ENCODE data around the gene RBMS3.
"Not testable (repeated sequence)": the region's sequence is repeated elsewhere in the genome, so short reads cannot be mapped to it uniquely, and the experiment has no call there.

Gene RBMS3

DNA sequence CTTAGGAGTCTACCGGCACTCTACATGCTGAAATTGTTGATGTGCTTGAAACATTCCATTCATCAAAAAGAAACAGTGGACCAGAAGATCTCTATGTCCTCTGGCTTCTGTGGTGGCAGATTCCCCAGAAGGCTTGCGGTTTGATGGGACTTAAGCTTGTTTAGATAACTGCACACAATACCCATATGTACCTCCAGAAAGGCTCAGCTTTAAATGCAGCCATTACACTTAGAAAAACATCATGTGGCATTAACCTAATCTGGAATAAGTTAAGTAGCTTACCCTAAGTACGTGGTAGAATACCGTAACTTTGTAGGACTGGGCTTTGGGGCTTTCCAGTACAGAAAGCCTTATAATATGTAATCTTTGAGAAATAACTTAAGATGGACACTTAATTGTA lies 187.3 kb downstream of the RBMS3 start:
- no peak for DNase-seq (ENCODE audit: low read depth)
- TF ChIP-seq CTCF (IDR thresholded peaks at IDR 0.05; ENCODE audit: control insufficient read depth, extremely low read depth, insufficient read depth) = no peak
- no peak overlapping the region for H3K4me3 ChIP-seq (ENCODE audit: low read depth, low read length)

- not testable (repeated sequence) for H3K4me3 ChIP-seq (ENCODE audit: low read depth, low read length); DNase-seq (ENCODE audit: low read depth)
Measured at GRCh38 chr3:29473481-29474170, 192.8 kb downstream of the RBMS3 start.

DNA sequence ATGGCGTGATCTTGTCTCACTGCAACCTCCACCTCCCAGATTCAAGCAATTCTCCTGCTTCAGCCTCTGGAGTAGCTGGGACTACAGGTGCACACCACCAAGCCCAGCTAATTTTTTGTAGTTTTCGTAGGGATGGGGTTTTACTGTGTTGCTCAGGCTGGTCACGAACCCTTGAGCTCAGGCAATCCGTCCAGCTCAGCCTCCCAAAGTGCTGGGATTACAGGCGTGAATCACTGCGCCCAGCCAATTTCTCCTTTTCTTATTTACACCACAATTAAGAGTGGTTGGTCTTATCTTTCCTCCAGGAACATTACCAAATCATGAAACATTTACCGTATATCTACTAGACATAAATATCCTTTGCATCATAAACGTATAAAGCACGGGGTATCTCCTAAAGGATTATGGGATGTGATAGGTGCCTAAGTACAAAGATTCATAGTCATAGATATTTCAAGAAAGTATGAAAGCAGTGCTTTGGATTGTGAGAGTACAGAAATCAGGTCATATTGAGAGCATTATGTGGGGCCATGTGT lies 194.5 kb downstream of the RBMS3 start:
- no peak for TF ChIP-seq CTCF (IDR thresholded peaks at IDR 0.05; ENCODE audit: control insufficient read depth, extremely low read depth, insufficient read depth)
- no peak for DNase-seq (ENCODE audit: low read depth)

GRCh38 chr3:29475854-29476253 lies 195.0 kb downstream of the RBMS3 start:
- no peak overlapping the region for H3K4me3 ChIP-seq (ENCODE audit: low read depth, low read length)
- TF ChIP-seq CTCF (IDR thresholded peaks at IDR 0.05; ENCODE audit: control insufficient read depth, extremely low read depth, insufficient read depth) = no peak
- DNase-seq (ENCODE audit: low read depth) = no peak

More for the DNA sequence above, 194.5 kb downstream of the RBMS3 start:
- no peak overlapping the region for H3K4me3 ChIP-seq (ENCODE audit: low read depth, low read length)

GRCh38 chr3:29478611-29479010 lies 197.7 kb downstream of the RBMS3 start:
- no peak for TF ChIP-seq CTCF (IDR thresholded peaks at IDR 0.05; ENCODE audit: control insufficient read depth, extremely low read depth, insufficient read depth)
- H3K4me3 ChIP-seq (ENCODE audit: low read depth, low read length) = no peak overlapping the region
- DNase-seq (ENCODE audit: low read depth) = no peak

- no peak for TF ChIP-seq CTCF (IDR thresholded peaks at IDR 0.05; ENCODE audit: control insufficient read depth, extremely low read depth, insufficient read depth)
- no peak for DNase-seq (ENCODE audit: low read depth)
- H3K4me3 ChIP-seq (ENCODE audit: low read depth, low read length) = no peak overlapping the region
Measured at GRCh38 chr3:29481249-29481648, 200.4 kb downstream of the RBMS3 start.

DNA sequence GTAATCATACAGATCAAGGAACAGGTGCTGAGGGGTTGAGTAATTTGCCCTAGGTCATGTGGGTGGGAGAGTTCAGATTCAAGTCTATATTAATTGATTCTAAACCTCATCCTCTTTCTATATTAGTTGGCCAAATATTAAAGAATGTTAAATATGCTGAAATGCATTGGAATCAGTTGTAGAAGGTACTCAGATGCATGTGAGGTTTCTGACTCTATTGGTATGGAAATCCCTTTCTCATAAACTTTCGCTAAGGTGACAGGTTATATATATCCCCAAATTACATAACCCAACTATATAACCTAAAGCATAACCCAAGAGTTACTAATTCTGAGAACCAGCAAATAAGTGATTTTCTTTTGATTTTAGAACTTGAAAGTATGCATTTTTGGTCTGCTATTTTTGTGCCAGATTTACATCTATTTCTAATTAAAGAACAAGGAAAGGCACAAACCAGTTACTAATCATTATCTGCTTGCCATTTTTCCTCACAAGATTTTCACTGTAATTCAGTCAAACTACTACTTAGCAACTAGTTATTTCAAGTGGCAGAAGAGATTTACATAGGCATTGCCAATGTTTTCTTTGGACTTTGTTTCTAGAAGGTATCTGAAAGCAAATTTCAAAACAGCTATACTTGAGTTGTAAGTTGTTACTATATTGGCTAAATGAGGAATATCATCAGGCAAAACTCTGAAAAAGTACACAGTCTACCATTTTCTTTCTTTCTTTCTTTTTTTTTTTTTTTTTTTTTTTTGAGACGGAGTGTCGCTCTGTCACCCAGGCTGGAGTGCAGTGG lies 201.3 kb downstream of the RBMS3 start:
- no peak overlapping the region for H3K4me3 ChIP-seq (ENCODE audit: low read depth, low read length)
- TF ChIP-seq CTCF (IDR thresholded peaks at IDR 0.05; ENCODE audit: control insufficient read depth, extremely low read depth, insufficient read depth) = no peak
- DNase-seq (ENCODE audit: low read depth) = no peak

Data from LNCaP clone FGC (cell line).